Liver (tissue), 9 donors: ENCODE data around the gene FLYWCH2. TPM values are rescaled to one million over a fixed set of nuclear protein-coding genes. Genes with fewer than 3 reads are reported as not detected.

Source experiments
- DNase-seq: peaks from one replicate; pipeline ENCODE4 v3.0.0-alpha.2; 2017; ENCODE audit warnings: low spot score
- H3K27ac ChIP-seq, 2 donors: one replicate each; pipeline ENCODE4 v1.7.0; 2013; ENCODE audit warnings: inconsistent platforms in 2 of 2, low read length in 2 of 2, control low read depth in 1 of 2, low read depth in 1 of 2, mild to moderate bottlenecking in 1 of 2
- H3K27me3 ChIP-seq, 4 donors: one replicate each; pipeline versions ENCODE4 v1.6.1 to v1.7.0; 2013; ENCODE audit warnings: low read length in 3 of 4, inconsistent platforms in 1 of 4, mild to moderate bottlenecking in 1 of 4, moderate library complexity in 1 of 4; ENCODE audit not compliant: control insufficient read depth in 4 of 4, insufficient read depth in 4 of 4
- H3K36me3 ChIP-seq, 4 donors: one replicate each; pipeline versions ENCODE4 v1.6.1 to v1.7.0; 2013; ENCODE audit warnings: low read length in 3 of 4, mild to moderate bottlenecking in 3 of 4, low read depth in 1 of 4, moderate library complexity in 1 of 4; ENCODE audit not compliant: control insufficient read depth in 4 of 4, insufficient read depth in 3 of 4
- H3K4me1 ChIP-seq, 4 donors: one replicate each; pipeline versions ENCODE4 v1.6.1 to v1.7.0; 2013; ENCODE audit warnings: low read length in 3 of 4, mild to moderate bottlenecking in 3 of 4, moderate library complexity in 1 of 4; ENCODE audit not compliant: control insufficient read depth in 4 of 4, insufficient read depth in 4 of 4
- H3K4me3 ChIP-seq, 3 donors: one replicate each; pipeline versions ENCODE4 v1.6.1 to v1.7.0; 2013; ENCODE audit warnings: low read length in 3 of 3, control low read depth in 1 of 3, low read depth in 1 of 3, mild to moderate bottlenecking in 1 of 3
- H3K9ac ChIP-seq, 2 donors: one replicate each; pipeline ENCODE4 v1.7.0; 2013; ENCODE audit warnings: low read length in 2 of 2, mild to moderate bottlenecking in 2 of 2, moderate library complexity in 2 of 2, control low read depth in 1 of 2, low read depth in 1 of 2
- H3K9me3 ChIP-seq, 4 donors: one replicate each; pipeline versions ENCODE4 v1.6.1 to v1.7.0; 2013; ENCODE audit warnings: low read length in 3 of 4; ENCODE audit not compliant: control insufficient read depth in 4 of 4
- EGR1 ChIP-seq, 2 donors: IDR thresholded peaks; 2 replicates each; pipeline ENCODE4 v1.6.1; 2016 to 2018; ENCODE audit warnings: antibody characterized with exemption in 2 of 2, low read depth in 2 of 2
- FOXA1 ChIP-seq: IDR thresholded peaks from 2 replicates; pipeline ENCODE4 v1.6.1; 2016; ENCODE audit warnings: antibody characterized with exemption
- FOXA2 ChIP-seq: IDR thresholded peaks from 2 replicates; pipeline ENCODE4 v1.6.1; 2016; ENCODE audit warnings: antibody characterized with exemption
- GABPA ChIP-seq, 2 donors: IDR thresholded peaks in 1 of 2; conservative IDR thresholded peaks in 1 of 2; 2 replicates each; pipeline ENCODE4 v1.6.1; 2016; ENCODE audit warnings: antibody characterized with exemption in 2 of 2, mild to moderate bottlenecking in 1 of 2, moderate library complexity in 1 of 2
- HNF4A ChIP-seq, 2 donors: conservative IDR thresholded peaks; 2 replicates each; pipeline ENCODE4 v1.6.1; 2016; ENCODE audit warnings: antibody characterized with exemption in 2 of 2, mild to moderate bottlenecking in 2 of 2
- JUND ChIP-seq, 2 donors: IDR thresholded peaks; 2 replicates each; pipeline ENCODE4 v1.6.1; 2016; ENCODE audit warnings: antibody characterized with exemption in 2 of 2
- NR2F2 ChIP-seq: IDR thresholded peaks from 2 replicates; pipeline ENCODE4 v1.6.1; 2016; ENCODE audit warnings: antibody characterized with exemption
- RAD21 ChIP-seq, 2 donors: IDR thresholded peaks; 2 replicates each; pipeline ENCODE4 v1.6.1; 2016; ENCODE audit warnings: antibody characterized with exemption in 2 of 2, mild to moderate bottlenecking in 2 of 2
- RXRA ChIP-seq, 2 donors: IDR thresholded peaks; 2 replicates each; pipeline ENCODE4 v1.6.1; 2017 to 2018; ENCODE audit warnings: antibody characterized with exemption in 2 of 2, mild to moderate bottlenecking in 1 of 2
- SP1 ChIP-seq: IDR thresholded peaks from 2 replicates; pipeline ENCODE4 v1.6.1; 2018; ENCODE audit warnings: antibody characterized with exemption, mild to moderate bottlenecking
- TAF1 ChIP-seq: conservative IDR thresholded peaks from 2 replicates; pipeline ENCODE4 v1.6.1; 2016; ENCODE audit warnings: antibody characterized with exemption, mild to moderate bottlenecking
- YY1 ChIP-seq: IDR thresholded peaks from 2 replicates; pipeline ENCODE4 v1.6.1; 2016; ENCODE audit warnings: antibody characterized with exemption, mild to moderate bottlenecking
- WGBS: extraction: QIAGEN DNeasy Blood & Tissue Kit; methylation state at CpG from one replicate; pipeline ENCODE4 v1.1.7; 2013; 5-methylcytosine and 5-hydroxymethylcytosine counted together
- polyA plus RNA-seq, 2 donors: library from polyadenylated mRNA; stranded (reverse) in 1 of 2; unstranded in 1 of 2; fragments of 200-250 nt in 1 of 2; fragments of >200 nt in 1 of 2; fragmentation: Nextera tagmentation in 1 of 2; extraction: Ambion mirVana in 1 of 2; gene quantifications; one replicate each; pipeline versions ENCODE4 v1.2.1 to v1.2.3, GENCODE V29; 2013 to 2015
- total RNA-seq, 2 donors: library from RNA; depleted of rRNA; stranded (reverse); fragments of >200 nt; gene quantifications; one replicate each; pipeline ENCODE4 v1.2.3, GENCODE V29; 2014
- TF ChIP-seq, protein P1 (sequence below): IDR thresholded peaks from 2 replicates; pipeline ENCODE4 v1.6.1; 2016; ENCODE audit warnings: antibody characterized with exemption, mild to moderate bottlenecking
- TF ChIP-seq, protein P2 (sequence below): IDR thresholded peaks from 2 replicates; pipeline ENCODE4 v1.6.1; 2016; ENCODE audit warnings: antibody characterized with exemption
- TF ChIP-seq, protein P3 (sequence below): IDR thresholded peaks from 2 replicates; pipeline ENCODE4 v1.6.1; 2016; ENCODE audit warnings: antibody characterized with exemption
- TF ChIP-seq, protein P4 (sequence below): IDR thresholded peaks from 2 replicates; pipeline ENCODE4 v1.6.1; 2016; ENCODE audit warnings: antibody characterized with exemption
- TF ChIP-seq, protein P5 (sequence below): fragments of 150-350 bp; IDR thresholded peaks from 2 replicates; pipeline ENCODE4 v1.5.1; 2017; ENCODE audit warnings: improper control_type of control experiment, low read depth, low read length; ENCODE audit not compliant: missing input control
- donor health status: healthy.
- donor health status: healthy.
- donor health status: healthy.
- donor health status: healthy.
- donor health status: healthy.

FLYWCH2 gene
- total and polyA plus RNA-seq, 4 donors: 4.9 to 21.0 (median 8.6) TPM

DNA sequence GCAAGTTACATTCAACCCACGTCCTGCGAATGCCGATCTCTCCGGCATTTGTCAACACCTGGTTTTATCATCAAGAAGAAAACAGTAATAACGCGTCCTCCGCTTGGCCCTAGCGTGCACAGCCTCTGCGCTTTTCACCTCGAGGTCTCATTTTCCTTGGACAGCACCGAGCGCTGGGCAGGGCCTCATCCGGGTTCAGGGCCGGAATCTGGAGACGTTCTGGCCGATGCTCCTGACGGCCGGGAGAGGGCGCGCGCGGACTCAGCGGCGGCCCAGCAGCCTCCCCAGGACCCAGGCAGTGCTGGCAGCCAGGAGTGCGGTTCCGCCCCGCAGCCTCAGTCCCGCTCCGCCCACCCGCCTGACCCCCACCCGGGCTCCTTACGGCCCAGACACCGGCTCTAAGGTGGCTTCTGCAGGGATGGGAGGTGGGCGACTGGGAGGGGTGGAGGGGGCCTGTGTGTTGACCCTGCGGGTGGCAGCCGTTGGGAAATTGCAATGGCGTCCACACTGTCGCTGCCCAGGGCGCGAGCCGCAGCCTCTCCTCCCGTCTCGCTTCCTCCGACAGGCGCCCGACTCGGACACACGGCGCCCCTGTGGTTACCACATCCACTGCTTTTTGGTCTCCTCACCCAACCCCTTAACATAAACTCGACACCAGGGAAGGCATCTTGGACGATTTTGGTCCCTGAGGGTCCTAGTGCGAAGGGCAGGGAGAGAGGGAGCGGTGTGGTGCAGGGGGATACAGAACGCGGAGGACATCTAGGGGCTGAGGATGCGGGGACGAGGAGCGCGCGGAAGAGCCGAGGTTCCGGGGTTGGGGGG is 21.3 kb downstream of the FLYWCH2 start:
- 2% methylated on average over 62 of the region's 62 CpGs for WGBS
- peak overlapping the region; percentile 30 to 72 (median 68) for H3K4me3 ChIP-seq

More for the DNA sequence above, 21.3 kb downstream of the FLYWCH2 start:
- TF ChIP-seq YY1 (peak; percentile 90), RAD21 (IDR thresholded peaks at IDR 0.05) (peak; percentile 56 to 77), NR2F2 (no peak), FOXA1 (no peak), HNF4A (conservative IDR thresholded peaks at IDR 0.05) (no peak), RXRA (IDR thresholded peaks at IDR 0.05) (peak; percentile 7 to 14), EGR1 (IDR thresholded peaks at IDR 0.05; ENCODE audit: low read depth in 2 of 2) (no peak), GABPA (IDR thresholded peaks at IDR 0.05 in 1 of 2, conservative IDR thresholded peaks at IDR 0.05 in 1 of 2) (no peak), SP1 (no peak), FOXA2 (no peak), TAF1 (no peak), JUND (IDR thresholded peaks at IDR 0.05) (no peak)
- TF ChIP-seq, protein P1, sequence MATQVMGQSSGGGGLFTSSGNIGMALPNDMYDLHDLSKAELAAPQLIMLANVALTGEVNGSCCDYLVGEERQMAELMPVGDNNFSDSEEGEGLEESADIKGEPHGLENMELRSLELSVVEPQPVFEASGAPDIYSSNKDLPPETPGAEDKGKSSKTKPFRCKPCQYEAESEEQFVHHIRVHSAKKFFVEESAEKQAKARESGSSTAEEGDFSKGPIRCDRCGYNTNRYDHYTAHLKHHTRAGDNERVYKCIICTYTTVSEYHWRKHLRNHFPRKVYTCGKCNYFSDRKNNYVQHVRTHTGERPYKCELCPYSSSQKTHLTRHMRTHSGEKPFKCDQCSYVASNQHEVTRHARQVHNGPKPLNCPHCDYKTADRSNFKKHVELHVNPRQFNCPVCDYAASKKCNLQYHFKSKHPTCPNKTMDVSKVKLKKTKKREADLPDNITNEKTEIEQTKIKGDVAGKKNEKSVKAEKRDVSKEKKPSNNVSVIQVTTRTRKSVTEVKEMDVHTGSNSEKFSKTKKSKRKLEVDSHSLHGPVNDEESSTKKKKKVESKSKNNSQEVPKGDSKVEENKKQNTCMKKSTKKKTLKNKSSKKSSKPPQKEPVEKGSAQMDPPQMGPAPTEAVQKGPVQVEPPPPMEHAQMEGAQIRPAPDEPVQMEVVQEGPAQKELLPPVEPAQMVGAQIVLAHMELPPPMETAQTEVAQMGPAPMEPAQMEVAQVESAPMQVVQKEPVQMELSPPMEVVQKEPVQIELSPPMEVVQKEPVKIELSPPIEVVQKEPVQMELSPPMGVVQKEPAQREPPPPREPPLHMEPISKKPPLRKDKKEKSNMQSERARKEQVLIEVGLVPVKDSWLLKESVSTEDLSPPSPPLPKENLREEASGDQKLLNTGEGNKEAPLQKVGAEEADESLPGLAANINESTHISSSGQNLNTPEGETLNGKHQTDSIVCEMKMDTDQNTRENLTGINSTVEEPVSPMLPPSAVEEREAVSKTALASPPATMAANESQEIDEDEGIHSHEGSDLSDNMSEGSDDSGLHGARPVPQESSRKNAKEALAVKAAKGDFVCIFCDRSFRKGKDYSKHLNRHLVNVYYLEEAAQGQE: peak; percentile 28
- TF ChIP-seq, protein P2, sequence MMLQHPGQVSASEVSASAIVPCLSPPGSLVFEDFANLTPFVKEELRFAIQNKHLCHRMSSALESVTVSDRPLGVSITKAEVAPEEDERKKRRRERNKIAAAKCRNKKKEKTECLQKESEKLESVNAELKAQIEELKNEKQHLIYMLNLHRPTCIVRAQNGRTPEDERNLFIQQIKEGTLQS: no peak
- TF ChIP-seq, protein P3, sequence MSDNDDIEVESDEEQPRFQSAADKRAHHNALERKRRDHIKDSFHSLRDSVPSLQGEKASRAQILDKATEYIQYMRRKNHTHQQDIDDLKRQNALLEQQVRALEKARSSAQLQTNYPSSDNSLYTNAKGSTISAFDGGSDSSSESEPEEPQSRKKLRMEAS: no peak
- TF ChIP-seq, protein P4, sequence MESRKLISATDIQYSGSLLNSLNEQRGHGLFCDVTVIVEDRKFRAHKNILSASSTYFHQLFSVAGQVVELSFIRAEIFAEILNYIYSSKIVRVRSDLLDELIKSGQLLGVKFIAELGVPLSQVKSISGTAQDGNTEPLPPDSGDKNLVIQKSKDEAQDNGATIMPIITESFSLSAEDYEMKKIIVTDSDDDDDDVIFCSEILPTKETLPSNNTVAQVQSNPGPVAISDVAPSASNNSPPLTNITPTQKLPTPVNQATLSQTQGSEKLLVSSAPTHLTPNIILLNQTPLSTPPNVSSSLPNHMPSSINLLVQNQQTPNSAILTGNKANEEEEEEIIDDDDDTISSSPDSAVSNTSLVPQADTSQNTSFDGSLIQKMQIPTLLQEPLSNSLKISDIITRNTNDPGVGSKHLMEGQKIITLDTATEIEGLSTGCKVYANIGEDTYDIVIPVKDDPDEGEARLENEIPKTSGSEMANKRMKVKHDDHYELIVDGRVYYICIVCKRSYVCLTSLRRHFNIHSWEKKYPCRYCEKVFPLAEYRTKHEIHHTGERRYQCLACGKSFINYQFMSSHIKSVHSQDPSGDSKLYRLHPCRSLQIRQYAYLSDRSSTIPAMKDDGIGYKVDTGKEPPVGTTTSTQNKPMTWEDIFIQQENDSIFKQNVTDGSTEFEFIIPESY: no peak
- TF ChIP-seq, protein P5, sequence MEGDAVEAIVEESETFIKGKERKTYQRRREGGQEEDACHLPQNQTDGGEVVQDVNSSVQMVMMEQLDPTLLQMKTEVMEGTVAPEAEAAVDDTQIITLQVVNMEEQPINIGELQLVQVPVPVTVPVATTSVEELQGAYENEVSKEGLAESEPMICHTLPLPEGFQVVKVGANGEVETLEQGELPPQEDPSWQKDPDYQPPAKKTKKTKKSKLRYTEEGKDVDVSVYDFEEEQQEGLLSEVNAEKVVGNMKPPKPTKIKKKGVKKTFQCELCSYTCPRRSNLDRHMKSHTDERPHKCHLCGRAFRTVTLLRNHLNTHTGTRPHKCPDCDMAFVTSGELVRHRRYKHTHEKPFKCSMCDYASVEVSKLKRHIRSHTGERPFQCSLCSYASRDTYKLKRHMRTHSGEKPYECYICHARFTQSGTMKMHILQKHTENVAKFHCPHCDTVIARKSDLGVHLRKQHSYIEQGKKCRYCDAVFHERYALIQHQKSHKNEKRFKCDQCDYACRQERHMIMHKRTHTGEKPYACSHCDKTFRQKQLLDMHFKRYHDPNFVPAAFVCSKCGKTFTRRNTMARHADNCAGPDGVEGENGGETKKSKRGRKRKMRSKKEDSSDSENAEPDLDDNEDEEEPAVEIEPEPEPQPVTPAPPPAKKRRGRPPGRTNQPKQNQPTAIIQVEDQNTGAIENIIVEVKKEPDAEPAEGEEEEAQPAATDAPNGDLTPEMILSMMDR: peak; percentile 89
- H3K9me3 ChIP-seq: no peaks in the 10 kb centered on the region
- peak overlapping the region; percentile 66 to 75 for H3K27ac ChIP-seq
- no peaks in the 10 kb centered on the region for H3K36me3 ChIP-seq
- DNase-seq: peak; percentile 86
- H3K9ac ChIP-seq: peak overlapping the region in 1 of 2 donors; percentile 60
- no peaks in the 10 kb centered on the region for H3K27me3 ChIP-seq
- peaks cover 0 to 16% (median 7%) of the 10 kb centered on the region in 4 donors for H3K4me1 ChIP-seq
